Measurements from ENCODE around the gene UQCC3. TPM values are rescaled to one million over a fixed set of nuclear protein-coding genes. Genes with fewer than 3 reads are reported as not detected.

UQCC3 gene
- total RNA-seq, 1 experiment from 2014 or later, result 16.1 TPM

DNA sequence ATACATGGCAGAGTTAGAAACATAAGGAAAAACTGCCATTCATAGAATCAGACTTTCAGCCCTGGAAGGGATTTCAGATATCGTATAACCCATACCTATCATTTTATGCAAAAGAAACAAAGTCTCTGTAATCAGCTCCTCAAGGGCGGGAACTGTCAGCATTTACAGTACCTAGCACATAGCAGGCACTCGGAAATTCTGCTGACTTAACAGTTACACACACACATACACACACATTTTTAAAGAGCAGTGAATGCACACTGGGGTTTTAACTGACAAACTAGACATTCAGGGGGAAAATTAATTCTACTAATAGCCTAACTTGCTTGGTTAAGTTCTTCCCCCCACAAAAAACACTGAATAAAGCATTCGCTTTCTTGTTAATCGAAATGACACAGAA is 44.7 kb downstream of the UQCC3 start:
- H4K20me1 ChIP-seq (ENCODE audit: insufficient read depth), result no peaks in the 10 kb centered on the region
- H3K36me3 ChIP-seq (ENCODE audit: low read depth), result peaks cover 71% of the 10 kb centered on the region
- H3K4me3 ChIP-seq, result no peak overlapping the region
- no peak overlapping the region for H2AFZ ChIP-seq
- no peaks in the 10 kb centered on the region for H3K9me3 ChIP-seq (ENCODE audit: insufficient read depth, low read depth)
- intact Hi-C loops (cut with micrococcal nuclease; ENCODE audit: unreplicated experiment), result no loop called here
- H3K79me2 ChIP-seq (ENCODE audit: low read depth), result peaks cover 56% of the 10 kb centered on the region
- H3F3A ChIP-seq (ENCODE audit: insufficient read depth, low read depth), result peaks cover 61% of the 10 kb centered on the region
- ChIA-PET POLR2A (ENCODE audit: unreplicated experiment) (interaction anchor here (0.6 kb wide), 1 partner anchor 1021 kb away, joined by 3 read pairs; no protein-coding TSS in a partner anchor), CTCF (interaction anchor here (0.6 kb wide), 1 partner anchor 969 kb away, joined by 3 read pairs; no protein-coding TSS in a partner anchor)
- TF ChIP-seq, protein P1, sequence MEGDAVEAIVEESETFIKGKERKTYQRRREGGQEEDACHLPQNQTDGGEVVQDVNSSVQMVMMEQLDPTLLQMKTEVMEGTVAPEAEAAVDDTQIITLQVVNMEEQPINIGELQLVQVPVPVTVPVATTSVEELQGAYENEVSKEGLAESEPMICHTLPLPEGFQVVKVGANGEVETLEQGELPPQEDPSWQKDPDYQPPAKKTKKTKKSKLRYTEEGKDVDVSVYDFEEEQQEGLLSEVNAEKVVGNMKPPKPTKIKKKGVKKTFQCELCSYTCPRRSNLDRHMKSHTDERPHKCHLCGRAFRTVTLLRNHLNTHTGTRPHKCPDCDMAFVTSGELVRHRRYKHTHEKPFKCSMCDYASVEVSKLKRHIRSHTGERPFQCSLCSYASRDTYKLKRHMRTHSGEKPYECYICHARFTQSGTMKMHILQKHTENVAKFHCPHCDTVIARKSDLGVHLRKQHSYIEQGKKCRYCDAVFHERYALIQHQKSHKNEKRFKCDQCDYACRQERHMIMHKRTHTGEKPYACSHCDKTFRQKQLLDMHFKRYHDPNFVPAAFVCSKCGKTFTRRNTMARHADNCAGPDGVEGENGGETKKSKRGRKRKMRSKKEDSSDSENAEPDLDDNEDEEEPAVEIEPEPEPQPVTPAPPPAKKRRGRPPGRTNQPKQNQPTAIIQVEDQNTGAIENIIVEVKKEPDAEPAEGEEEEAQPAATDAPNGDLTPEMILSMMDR (conservative IDR thresholded peaks at IDR 0.05), result no peak
- TF ChIP-seq EZH2 (IDR thresholded peaks at IDR 0.05; ENCODE audit: low read depth), result no peak
- peaks cover 6% of the 10 kb centered on the region; the same call in 1 of the 2 replicates for H3K4me1 ChIP-seq (replicated peaks; ENCODE audit: insufficient read depth)
- no peak for DNase-seq
- H3K4me2 ChIP-seq, result no peak overlapping the region
- H3K27ac ChIP-seq, result no peak overlapping the region
- no peaks in the 10 kb centered on the region for H3K9me2 ChIP-seq (ENCODE audit: insufficient read depth)
- no TSS peak for BruUV-seq (replicated peaks)
- no peaks in the 10 kb centered on the region for H3K27me3 ChIP-seq (ENCODE audit: insufficient read depth, low read depth)

DNA sequence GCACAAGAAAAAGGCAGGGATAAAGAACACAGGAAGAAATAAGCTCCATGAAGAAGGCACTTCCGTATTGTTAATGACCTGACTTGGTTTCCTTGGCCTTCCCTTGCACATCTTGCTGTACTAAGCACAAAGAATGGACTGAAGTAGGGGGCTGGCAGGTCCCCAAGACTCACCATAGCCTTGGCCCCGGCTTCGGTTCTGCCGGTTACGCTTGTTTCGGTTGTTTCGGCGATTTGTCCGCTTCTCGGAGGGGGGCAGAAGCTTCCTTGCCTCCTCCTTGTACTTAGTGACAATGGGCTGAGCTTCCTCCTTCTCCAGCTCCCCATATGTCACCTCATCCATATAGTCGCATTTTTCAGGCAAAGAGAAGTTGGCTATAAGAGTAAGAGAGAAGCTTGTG is 45.3 kb downstream of the UQCC3 start:
- DNase-seq, result no peak
- no peak overlapping the region for H2AFZ ChIP-seq
- H4K20me1 ChIP-seq (ENCODE audit: insufficient read depth), result no peaks in the 10 kb centered on the region
- BruUV-seq (replicated peaks), result no TSS peak
- H3K79me2 ChIP-seq (ENCODE audit: low read depth), result peaks cover 62% of the 10 kb centered on the region
- peaks cover 6% of the 10 kb centered on the region; the same call in 1 of the 2 replicates for H3K4me1 ChIP-seq (replicated peaks; ENCODE audit: insufficient read depth)
- peaks cover 72% of the 10 kb centered on the region for H3K36me3 ChIP-seq (ENCODE audit: low read depth)
- no peak overlapping the region for H3K4me3 ChIP-seq
- H3K9me3 ChIP-seq (ENCODE audit: insufficient read depth, low read depth), result no peaks in the 10 kb centered on the region
- intact Hi-C loops (cut with micrococcal nuclease; ENCODE audit: unreplicated experiment), result no loop called here
- TF ChIP-seq, protein P1 (conservative IDR thresholded peaks at IDR 0.05), result no peak
- no peak for TF ChIP-seq EZH2 (IDR thresholded peaks at IDR 0.05; ENCODE audit: low read depth)
- H3F3A ChIP-seq (ENCODE audit: insufficient read depth, low read depth), result peaks cover 61% of the 10 kb centered on the region
- H3K27me3 ChIP-seq (ENCODE audit: insufficient read depth, low read depth), result no peaks in the 10 kb centered on the region
- CTCF ChIA-PET, result interaction anchor here (0.5 to 0.6 kb wide), 2 partner anchors 48 to 969 kb away, joined by 3 to 9 read pairs; no protein-coding TSS in a partner anchor
- H3K27ac ChIP-seq, result no peak overlapping the region
- H3K9me2 ChIP-seq (ENCODE audit: insufficient read depth), result no peaks in the 10 kb centered on the region
- POLR2A ChIA-PET (ENCODE audit: unreplicated experiment), result interaction anchor here (0.6 kb wide), 1 partner anchor 11 kb away, joined by 5 read pairs; the partner anchor contains the start of gene HNRNPUL2
- no peak overlapping the region for H3K4me2 ChIP-seq

DNA sequence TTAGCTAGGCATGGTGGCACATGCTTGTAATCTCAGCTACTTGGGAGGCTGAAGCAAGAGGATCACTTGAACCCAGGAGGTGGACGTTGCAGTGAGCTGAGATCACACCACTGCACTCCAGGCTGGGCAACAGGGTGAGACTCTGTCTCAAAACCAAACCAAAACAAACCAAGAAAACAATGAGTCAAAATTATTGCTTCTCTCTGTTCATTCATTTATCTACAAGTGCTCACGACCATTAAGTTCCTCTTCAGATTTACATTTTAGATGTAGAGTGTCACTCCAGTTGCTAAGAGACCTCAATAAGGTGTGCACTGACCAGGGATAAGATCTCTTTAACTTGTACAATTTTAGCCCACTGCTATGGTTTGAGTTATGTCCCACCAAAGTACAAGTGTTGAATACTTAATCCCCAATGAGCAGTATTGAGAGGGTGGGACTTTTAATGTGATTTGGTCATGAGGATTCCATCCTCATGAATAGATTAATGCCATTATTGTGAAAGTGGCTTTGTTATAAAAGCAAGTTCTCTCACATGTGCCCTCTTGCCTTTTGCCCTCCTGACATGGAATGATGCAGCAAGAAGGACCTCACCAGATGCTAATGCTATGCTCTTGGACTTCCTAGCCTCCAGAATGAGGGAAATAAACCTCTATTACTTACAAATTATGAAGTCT is 48.0 kb downstream of the UQCC3 start:
- POLR2A ChIA-PET (ENCODE audit: unreplicated experiment), result no interaction called here
- no peak for DNase-seq
- peaks cover 14% of the 10 kb centered on the region for H4K20me1 ChIP-seq (ENCODE audit: insufficient read depth)
- no peaks in the 10 kb centered on the region for H3K9me2 ChIP-seq (ENCODE audit: insufficient read depth)
- no peak overlapping the region for H3K4me3 ChIP-seq
- CTCF ChIA-PET, result no interaction called here
- H3K27ac ChIP-seq, result no peak overlapping the region
- peaks cover 86% of the 10 kb centered on the region for H3K36me3 ChIP-seq (ENCODE audit: low read depth)
- no peaks in the 10 kb centered on the region for H3K27me3 ChIP-seq (ENCODE audit: insufficient read depth, low read depth)
- no peak overlapping the region for H3K4me2 ChIP-seq
- BruUV-seq (replicated peaks), result no TSS peak
- intact Hi-C loops (cut with micrococcal nuclease; ENCODE audit: unreplicated experiment), result no loop called here
- no peaks in the 10 kb centered on the region for H3K9me3 ChIP-seq (ENCODE audit: insufficient read depth, low read depth)
- TF ChIP-seq, protein P1 (conservative IDR thresholded peaks at IDR 0.05), result no peak
- no peak for TF ChIP-seq EZH2 (IDR thresholded peaks at IDR 0.05; ENCODE audit: low read depth)
- H2AFZ ChIP-seq, result no peak overlapping the region
- H3K4me1 ChIP-seq (replicated peaks; ENCODE audit: insufficient read depth), result peaks cover 11% of the 10 kb centered on the region
- peaks cover 89% of the 10 kb centered on the region for H3K79me2 ChIP-seq (ENCODE audit: low read depth)
- peaks cover 64% of the 10 kb centered on the region for H3F3A ChIP-seq (ENCODE audit: insufficient read depth, low read depth)

All from PC-9 (cell line).